ENCODE measurements around the gene TREX2.

DNA sequence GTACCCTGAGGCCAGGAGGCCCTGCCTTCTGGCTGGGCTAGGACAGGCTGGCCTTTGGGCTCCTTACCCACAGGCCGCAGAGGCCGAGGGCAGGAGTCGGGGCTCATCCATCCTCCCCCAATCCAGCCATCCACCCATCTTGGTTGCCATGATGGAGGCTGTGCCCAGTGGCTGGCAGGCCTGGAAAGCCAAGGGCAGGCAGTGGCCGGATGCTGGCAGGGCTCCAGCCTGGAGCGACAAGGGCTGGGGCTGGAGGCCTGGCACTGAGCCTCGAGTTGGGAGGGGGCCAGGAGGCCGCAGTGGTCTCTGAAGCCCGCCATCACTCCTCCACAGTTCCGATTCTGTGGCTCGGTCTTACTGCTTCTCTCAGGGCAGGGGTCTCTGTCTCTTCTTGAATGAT is 40.3 kb upstream of the TREX2 start:
- TF ChIP-seq, protein P1, sequence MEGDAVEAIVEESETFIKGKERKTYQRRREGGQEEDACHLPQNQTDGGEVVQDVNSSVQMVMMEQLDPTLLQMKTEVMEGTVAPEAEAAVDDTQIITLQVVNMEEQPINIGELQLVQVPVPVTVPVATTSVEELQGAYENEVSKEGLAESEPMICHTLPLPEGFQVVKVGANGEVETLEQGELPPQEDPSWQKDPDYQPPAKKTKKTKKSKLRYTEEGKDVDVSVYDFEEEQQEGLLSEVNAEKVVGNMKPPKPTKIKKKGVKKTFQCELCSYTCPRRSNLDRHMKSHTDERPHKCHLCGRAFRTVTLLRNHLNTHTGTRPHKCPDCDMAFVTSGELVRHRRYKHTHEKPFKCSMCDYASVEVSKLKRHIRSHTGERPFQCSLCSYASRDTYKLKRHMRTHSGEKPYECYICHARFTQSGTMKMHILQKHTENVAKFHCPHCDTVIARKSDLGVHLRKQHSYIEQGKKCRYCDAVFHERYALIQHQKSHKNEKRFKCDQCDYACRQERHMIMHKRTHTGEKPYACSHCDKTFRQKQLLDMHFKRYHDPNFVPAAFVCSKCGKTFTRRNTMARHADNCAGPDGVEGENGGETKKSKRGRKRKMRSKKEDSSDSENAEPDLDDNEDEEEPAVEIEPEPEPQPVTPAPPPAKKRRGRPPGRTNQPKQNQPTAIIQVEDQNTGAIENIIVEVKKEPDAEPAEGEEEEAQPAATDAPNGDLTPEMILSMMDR (IDR thresholded peaks at IDR 0.05), result no peak
- TF ChIP-seq ZFX (IDR thresholded peaks at IDR 0.05; ENCODE audit: borderline replicate concordance), result no peak
